ENCODE measurements around the gene HDAC2.
A peak's percentile ranks its signal among the peaks of the same experiment; 100 is the strongest.
"Not testable (repeated sequence)": the region's sequence is repeated elsewhere in the genome, so short reads cannot be mapped to it uniquely, and the experiment has no call there.

Gene HDAC2

GRCh38 chr6:113995634-113996033 is 24.7 kb upstream of the HDAC2 start:
- Histone ChIP-seq H3K4me1 (ENCODE audit: low read length) (no peaks in the 10 kb centered on the region), H3K36me3 (replicated peaks; ENCODE audit: insufficient read depth, low read length) (no peaks in the 10 kb centered on the region), H3K27ac (ENCODE audit: low read length) (no peak overlapping the region), H3K9me2 (replicated peaks; ENCODE audit: insufficient read depth, low read length) (no peaks in the 10 kb centered on the region), H2AFZ (ENCODE audit: low read length) (peak overlapping the region; percentile 4; the same call in 1 of the 2 replicates), H3K4me3 (ENCODE audit: low read length) (no peak overlapping the region), H3K9me3 (replicated peaks; ENCODE audit: insufficient read depth, low read length) (no peaks in the 10 kb centered on the region), H3K79me2 (ENCODE audit: low read length) (no peaks in the 10 kb centered on the region), H3K27me3 (replicated peaks; ENCODE audit: insufficient read depth, low read length) (no peaks in the 10 kb centered on the region), H3K4me2 (ENCODE audit: low read depth, low read length) (no peak overlapping the region), H3F3A (ENCODE audit: insufficient read depth, low read length) (no peaks in the 10 kb centered on the region), H4K20me1 (ENCODE audit: insufficient read depth, low read length) (no peaks in the 10 kb centered on the region), H3K9ac (ENCODE audit: low read length) (no peak overlapping the region)
- DNase-seq = no peak
- no peak for TF ChIP-seq EZH2phosphoT487 (IDR thresholded peaks at IDR 0.05; ENCODE audit: low read length)
- TF ChIP-seq EZH2 (optimal IDR thresholded peaks at IDR 0.05; ENCODE audit: low read depth, low read length) = no peak
- TF ChIP-seq, protein P1, sequence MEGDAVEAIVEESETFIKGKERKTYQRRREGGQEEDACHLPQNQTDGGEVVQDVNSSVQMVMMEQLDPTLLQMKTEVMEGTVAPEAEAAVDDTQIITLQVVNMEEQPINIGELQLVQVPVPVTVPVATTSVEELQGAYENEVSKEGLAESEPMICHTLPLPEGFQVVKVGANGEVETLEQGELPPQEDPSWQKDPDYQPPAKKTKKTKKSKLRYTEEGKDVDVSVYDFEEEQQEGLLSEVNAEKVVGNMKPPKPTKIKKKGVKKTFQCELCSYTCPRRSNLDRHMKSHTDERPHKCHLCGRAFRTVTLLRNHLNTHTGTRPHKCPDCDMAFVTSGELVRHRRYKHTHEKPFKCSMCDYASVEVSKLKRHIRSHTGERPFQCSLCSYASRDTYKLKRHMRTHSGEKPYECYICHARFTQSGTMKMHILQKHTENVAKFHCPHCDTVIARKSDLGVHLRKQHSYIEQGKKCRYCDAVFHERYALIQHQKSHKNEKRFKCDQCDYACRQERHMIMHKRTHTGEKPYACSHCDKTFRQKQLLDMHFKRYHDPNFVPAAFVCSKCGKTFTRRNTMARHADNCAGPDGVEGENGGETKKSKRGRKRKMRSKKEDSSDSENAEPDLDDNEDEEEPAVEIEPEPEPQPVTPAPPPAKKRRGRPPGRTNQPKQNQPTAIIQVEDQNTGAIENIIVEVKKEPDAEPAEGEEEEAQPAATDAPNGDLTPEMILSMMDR (IDR thresholded peaks at IDR 0.05; ENCODE audit: low read length) = no peak

DNA sequence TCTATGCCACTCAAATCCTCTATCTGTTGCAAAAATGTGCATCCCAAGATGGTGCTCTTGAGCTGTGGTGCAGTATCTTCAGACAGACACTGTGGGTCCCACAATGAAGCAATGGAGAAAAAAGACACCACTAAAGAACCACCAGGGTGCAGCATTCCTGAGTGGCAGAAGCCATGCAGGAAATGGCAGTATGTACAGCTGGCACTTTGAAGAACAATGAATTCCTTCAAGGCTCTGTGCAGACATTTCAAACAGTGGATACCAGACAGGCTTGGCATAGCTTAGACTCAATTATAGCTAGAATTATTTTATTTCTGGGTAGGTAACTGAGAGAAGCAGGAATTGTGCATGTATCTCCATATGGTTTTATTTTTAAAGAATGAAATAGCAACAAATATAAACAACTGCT is 24.0 kb upstream of the HDAC2 start:
- no peak overlapping the region for H3K4me3 ChIP-seq (ENCODE audit: low read length)
- no peak overlapping the region for H3K27ac ChIP-seq (ENCODE audit: low read length)
- H3K4me2 ChIP-seq (ENCODE audit: low read depth, low read length) = peak overlapping the region; percentile 10; the same call in 1 of the 2 replicates
- no peaks in the 10 kb centered on the region for H4K20me1 ChIP-seq (ENCODE audit: insufficient read depth, low read length)
- no peaks in the 10 kb centered on the region for H3K36me3 ChIP-seq (replicated peaks; ENCODE audit: insufficient read depth, low read length)
- TF ChIP-seq, protein P1 (IDR thresholded peaks at IDR 0.05; ENCODE audit: low read length) = peak; percentile 90
- no peak for TF ChIP-seq EZH2phosphoT487 (IDR thresholded peaks at IDR 0.05; ENCODE audit: low read length)
- no peak for TF ChIP-seq EZH2 (optimal IDR thresholded peaks at IDR 0.05; ENCODE audit: low read depth, low read length)
- H3F3A ChIP-seq (ENCODE audit: insufficient read depth, low read length) = no peaks in the 10 kb centered on the region
- no peaks in the 10 kb centered on the region for H3K9me3 ChIP-seq (replicated peaks; ENCODE audit: insufficient read depth, low read length)
- H3K4me1 ChIP-seq (ENCODE audit: low read length) = no peaks in the 10 kb centered on the region
- no peaks in the 10 kb centered on the region for H3K27me3 ChIP-seq (replicated peaks; ENCODE audit: insufficient read depth, low read length)
- no peak overlapping the region for H3K9ac ChIP-seq (ENCODE audit: low read length)
- peak; percentile 80 for DNase-seq
- H3K9me2 ChIP-seq (replicated peaks; ENCODE audit: insufficient read depth, low read length) = no peaks in the 10 kb centered on the region
- 0 out of 2 replicates have a peak overlapping the region, but pooled peaks have one; percentile 4 for H2AFZ ChIP-seq (ENCODE audit: low read length)
- H3K79me2 ChIP-seq (ENCODE audit: low read length) = no peaks in the 10 kb centered on the region

DNA sequence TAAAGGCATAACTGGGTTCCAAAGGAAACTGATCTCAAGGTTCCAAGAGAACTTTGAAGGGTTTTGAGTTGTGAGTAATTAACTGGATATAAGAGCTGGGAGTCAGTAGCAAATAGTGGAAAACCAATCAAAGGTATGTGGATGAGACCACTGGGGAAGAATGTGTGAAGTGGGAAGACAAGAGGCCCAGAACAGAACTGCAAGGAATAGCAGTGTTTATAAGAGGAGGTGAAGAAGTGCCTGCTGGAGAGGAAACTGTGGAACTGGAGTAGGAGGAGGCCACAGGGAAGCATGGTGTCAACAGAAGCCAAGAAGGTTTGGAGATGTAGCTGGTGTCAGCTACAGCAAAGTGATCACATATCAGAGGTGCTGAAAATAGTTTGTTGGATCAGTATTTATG is 18.7 kb upstream of the HDAC2 start:
- TF ChIP-seq, protein P1 (IDR thresholded peaks at IDR 0.05; ENCODE audit: low read length) = no peak
- TF ChIP-seq EZH2 (optimal IDR thresholded peaks at IDR 0.05; ENCODE audit: low read depth, low read length) = no peak
- TF ChIP-seq EZH2phosphoT487 (IDR thresholded peaks at IDR 0.05; ENCODE audit: low read length) = no peak

DNA sequence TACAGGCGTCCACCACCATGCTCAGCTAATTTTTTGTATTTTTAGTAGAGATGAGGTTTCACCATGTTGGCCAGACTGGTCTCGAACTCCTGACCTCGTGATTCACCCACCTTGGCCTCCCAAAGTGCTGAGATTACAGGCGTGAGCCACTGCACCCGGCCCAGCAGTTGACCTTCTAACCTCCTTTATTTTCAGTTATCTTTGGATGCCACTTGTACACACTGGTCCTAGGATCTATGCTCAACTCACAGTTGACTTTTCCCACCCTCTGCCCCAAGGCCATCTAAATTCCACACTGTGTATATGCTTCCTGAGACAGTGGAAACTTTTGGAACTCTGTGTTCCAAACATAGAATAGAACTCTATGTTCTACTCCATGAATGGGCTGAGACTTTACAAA is 11.7 kb upstream of the HDAC2 start:
- H3K27me3 ChIP-seq (replicated peaks; ENCODE audit: insufficient read depth, low read length); H4K20me1 ChIP-seq (ENCODE audit: insufficient read depth, low read length); H3K36me3 ChIP-seq (replicated peaks; ENCODE audit: insufficient read depth, low read length); H3K4me3 ChIP-seq (ENCODE audit: low read length); H3K79me2 ChIP-seq (ENCODE audit: low read length); H3K9me2 ChIP-seq (replicated peaks; ENCODE audit: insufficient read depth, low read length); H3K9ac ChIP-seq (ENCODE audit: low read length); H3K9me3 ChIP-seq (replicated peaks; ENCODE audit: insufficient read depth, low read length); H2AFZ ChIP-seq (ENCODE audit: low read length); H3K4me1 ChIP-seq (ENCODE audit: low read length); H3F3A ChIP-seq (ENCODE audit: insufficient read depth, low read length); H3K27ac ChIP-seq (ENCODE audit: low read length); DNase-seq; H3K4me2 ChIP-seq (ENCODE audit: low read depth, low read length): not testable (repeated sequence)

More for the DNA sequence above, 18.7 kb upstream of the HDAC2 start:
- no peak overlapping the region for H3K27ac ChIP-seq (ENCODE audit: low read length)
- no peaks in the 10 kb centered on the region for H3K9me2 ChIP-seq (replicated peaks; ENCODE audit: insufficient read depth, low read length)
- no peak overlapping the region for H3K9ac ChIP-seq (ENCODE audit: low read length)
- H3K36me3 ChIP-seq (replicated peaks; ENCODE audit: insufficient read depth, low read length) = no peaks in the 10 kb centered on the region
- no peak overlapping the region for H3K4me3 ChIP-seq (ENCODE audit: low read length)
- no peaks in the 10 kb centered on the region for H3K4me1 ChIP-seq (ENCODE audit: low read length)
- H3K79me2 ChIP-seq (ENCODE audit: low read length) = no peaks in the 10 kb centered on the region
- no peak for DNase-seq
- H2AFZ ChIP-seq (ENCODE audit: low read length) = no peak overlapping the region
- no peak overlapping the region for H3K4me2 ChIP-seq (ENCODE audit: low read depth, low read length)
- H3K9me3 ChIP-seq (replicated peaks; ENCODE audit: insufficient read depth, low read length) = no peaks in the 10 kb centered on the region
- no peaks in the 10 kb centered on the region for H4K20me1 ChIP-seq (ENCODE audit: insufficient read depth, low read length)
- H3K27me3 ChIP-seq (replicated peaks; ENCODE audit: insufficient read depth, low read length) = no peaks in the 10 kb centered on the region
- no peaks in the 10 kb centered on the region for H3F3A ChIP-seq (ENCODE audit: insufficient read depth, low read length)

All from MM.1S (cell line).